Measurements from ENCODE around the gene AMTN.

GRCh38 chr4:70577220-70577927, 59.0 kb downstream of the AMTN start:
- TF ChIP-seq CTCF (IDR thresholded peaks at IDR 0.05; ENCODE audit: low read depth, low read length, missing input control) (no peak), RAD21 (IDR thresholded peaks at IDR 0.05) (no peak), GABPA (IDR thresholded peaks at IDR 0.05 in 1 of 2, conservative IDR thresholded peaks at IDR 0.05 in 1 of 2) (no peak), TAF1 (conservative IDR thresholded peaks at IDR 0.05) (no peak), SP1 (IDR thresholded peaks at IDR 0.05) (no peak), ZBTB33 (IDR thresholded peaks at IDR 0.05) (no peak), MAX (IDR thresholded peaks at IDR 0.05) (no peak), FOXA1 (IDR thresholded peaks at IDR 0.05) (no peak), YY1 (IDR thresholded peaks at IDR 0.05) (no peak), HNF4G (IDR thresholded peaks at IDR 0.05) (no peak), FOXA2 (IDR thresholded peaks at IDR 0.05) (no peak), EGR1 (IDR thresholded peaks at IDR 0.05; ENCODE audit: low read depth in 2 of 2) (no peak), JUND (IDR thresholded peaks at IDR 0.05) (no peak)
- TF ChIP-seq, protein P1, sequence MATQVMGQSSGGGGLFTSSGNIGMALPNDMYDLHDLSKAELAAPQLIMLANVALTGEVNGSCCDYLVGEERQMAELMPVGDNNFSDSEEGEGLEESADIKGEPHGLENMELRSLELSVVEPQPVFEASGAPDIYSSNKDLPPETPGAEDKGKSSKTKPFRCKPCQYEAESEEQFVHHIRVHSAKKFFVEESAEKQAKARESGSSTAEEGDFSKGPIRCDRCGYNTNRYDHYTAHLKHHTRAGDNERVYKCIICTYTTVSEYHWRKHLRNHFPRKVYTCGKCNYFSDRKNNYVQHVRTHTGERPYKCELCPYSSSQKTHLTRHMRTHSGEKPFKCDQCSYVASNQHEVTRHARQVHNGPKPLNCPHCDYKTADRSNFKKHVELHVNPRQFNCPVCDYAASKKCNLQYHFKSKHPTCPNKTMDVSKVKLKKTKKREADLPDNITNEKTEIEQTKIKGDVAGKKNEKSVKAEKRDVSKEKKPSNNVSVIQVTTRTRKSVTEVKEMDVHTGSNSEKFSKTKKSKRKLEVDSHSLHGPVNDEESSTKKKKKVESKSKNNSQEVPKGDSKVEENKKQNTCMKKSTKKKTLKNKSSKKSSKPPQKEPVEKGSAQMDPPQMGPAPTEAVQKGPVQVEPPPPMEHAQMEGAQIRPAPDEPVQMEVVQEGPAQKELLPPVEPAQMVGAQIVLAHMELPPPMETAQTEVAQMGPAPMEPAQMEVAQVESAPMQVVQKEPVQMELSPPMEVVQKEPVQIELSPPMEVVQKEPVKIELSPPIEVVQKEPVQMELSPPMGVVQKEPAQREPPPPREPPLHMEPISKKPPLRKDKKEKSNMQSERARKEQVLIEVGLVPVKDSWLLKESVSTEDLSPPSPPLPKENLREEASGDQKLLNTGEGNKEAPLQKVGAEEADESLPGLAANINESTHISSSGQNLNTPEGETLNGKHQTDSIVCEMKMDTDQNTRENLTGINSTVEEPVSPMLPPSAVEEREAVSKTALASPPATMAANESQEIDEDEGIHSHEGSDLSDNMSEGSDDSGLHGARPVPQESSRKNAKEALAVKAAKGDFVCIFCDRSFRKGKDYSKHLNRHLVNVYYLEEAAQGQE (IDR thresholded peaks at IDR 0.05), result no peak
